Measurements from ENCODE around the gene SLC45A3.

Gene SLC45A3

GRCh38 chr1:205615789-205616188 lies 64.5 kb downstream of the SLC45A3 start:
- DNase-seq (ENCODE audit: low spot score): no peak
- no peak for TF ChIP-seq CTCF (IDR thresholded peaks at IDR 0.05; ENCODE audit: borderline replicate concordance, control extremely low read depth, extremely low read depth, insufficient read depth, missing control alignments)
- in situ Hi-C loops (cut with MboI; ENCODE audit: low sequenced_read_pairs, unreplicated experiment): no loop called here

- no peak for TF ChIP-seq CTCF (IDR thresholded peaks at IDR 0.05; ENCODE audit: borderline replicate concordance, control extremely low read depth, extremely low read depth, insufficient read depth, missing control alignments)
- in situ Hi-C loops (cut with MboI; ENCODE audit: low sequenced_read_pairs, unreplicated experiment): no loop called here
- DNase-seq (ENCODE audit: low spot score): no peak
These were observed 66.4 kb downstream of the SLC45A3 start for GRCh38 chr1:205613854-205614412.

GRCh38 chr1:205612556-205612955 lies 67.8 kb downstream of the SLC45A3 start:
- no peak for TF ChIP-seq CTCF (IDR thresholded peaks at IDR 0.05; ENCODE audit: borderline replicate concordance, control extremely low read depth, extremely low read depth, insufficient read depth, missing control alignments)
- in situ Hi-C loops (cut with MboI; ENCODE audit: low sequenced_read_pairs, unreplicated experiment): no loop called here
- DNase-seq (ENCODE audit: low spot score): no peak

- TF ChIP-seq CTCF (IDR thresholded peaks at IDR 0.05; ENCODE audit: borderline replicate concordance, control extremely low read depth, extremely low read depth, insufficient read depth, missing control alignments): no peak
These were observed 68.2 kb downstream of the SLC45A3 start for GRCh38 chr1:205612104-205612503.

DNA sequence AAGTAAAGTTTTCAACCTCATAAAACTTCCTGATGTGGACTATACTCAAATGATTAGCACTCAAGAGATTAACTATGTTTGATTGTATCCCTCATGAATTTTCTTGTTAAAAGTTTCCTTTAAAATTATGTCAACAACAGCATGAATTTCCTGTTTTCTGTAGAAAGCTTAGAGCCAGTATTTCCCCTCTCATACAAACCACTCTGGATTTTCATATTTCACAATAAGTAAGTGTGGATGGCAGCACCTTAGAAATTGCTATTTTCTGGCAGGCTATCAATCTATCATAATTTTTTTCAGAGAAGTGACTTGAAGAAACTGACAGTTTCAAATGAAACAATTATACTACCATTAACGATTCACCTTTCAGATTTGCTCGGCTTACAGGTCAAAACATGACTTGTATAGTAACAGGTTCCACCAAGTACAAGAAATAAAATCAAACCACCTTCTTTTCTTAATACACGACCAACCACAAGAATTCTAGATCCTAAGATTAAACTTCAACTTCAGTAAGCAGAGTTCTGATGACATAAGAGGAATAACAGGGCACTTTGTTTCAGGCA lies 69.3 kb downstream of the SLC45A3 start:
- TF ChIP-seq CTCF (IDR thresholded peaks at IDR 0.05; ENCODE audit: borderline replicate concordance, control extremely low read depth, extremely low read depth, insufficient read depth, missing control alignments): no peak
- in situ Hi-C loops (cut with MboI; ENCODE audit: low sequenced_read_pairs, unreplicated experiment): no loop called here
- no peak for DNase-seq (ENCODE audit: low spot score)

More at GRCh38 chr1:205612104-205612503, 68.2 kb downstream of the SLC45A3 start:
- in situ Hi-C loops (cut with MboI; ENCODE audit: low sequenced_read_pairs, unreplicated experiment): no loop called here
- DNase-seq (ENCODE audit: low spot score): no peak

GRCh38 chr1:205610036-205610435 lies 70.3 kb downstream of the SLC45A3 start:
- in situ Hi-C loops (cut with MboI; ENCODE audit: low sequenced_read_pairs, unreplicated experiment): no loop called here
- no peak for TF ChIP-seq CTCF (IDR thresholded peaks at IDR 0.05; ENCODE audit: borderline replicate concordance, control extremely low read depth, extremely low read depth, insufficient read depth, missing control alignments)
- no peak for DNase-seq (ENCODE audit: low spot score)

All from GM13976 (cell line).